ENCODE measurements around the gene E2F1.
"Not testable (repeated sequence)": the region's sequence is repeated elsewhere in the genome, so short reads cannot be mapped to it uniquely, and the experiment has no call there.

The E2F1 gene

GRCh38 chr20:33710681-33711445, 24.7 kb upstream of the E2F1 start:
- no peak for DNase-seq (ENCODE audit: low read depth)

- DNase-seq (ENCODE audit: low read depth), result no peak
Measured at GRCh38 chr20:33709905-33710541, 23.8 kb upstream of the E2F1 start.

GRCh38 chr20:33709398-33709797, 23.2 kb upstream of the E2F1 start:
- DNase-seq (ENCODE audit: low read depth), result no peak

GRCh38 chr20:33707668-33708067, 21.5 kb upstream of the E2F1 start:
- no peak for DNase-seq (ENCODE audit: low read depth)

GRCh38 chr20:33704197-33704924, 18.2 kb upstream of the E2F1 start:
- no peak for DNase-seq (ENCODE audit: low read depth)

GRCh38 chr20:33703498-33704137, 17.4 kb upstream of the E2F1 start:
- DNase-seq (ENCODE audit: low read depth), result no peak

- no peak for DNase-seq (ENCODE audit: low read depth)
Measured at GRCh38 chr20:33702861-33703260, 16.7 kb upstream of the E2F1 start.

- DNase-seq (ENCODE audit: low read depth), result no peak
Measured at GRCh38 chr20:33701629-33702450, 15.7 kb upstream of the E2F1 start.

GRCh38 chr20:33700696-33701441, 14.7 kb upstream of the E2F1 start:
- DNase-seq (ENCODE audit: low read depth), result not testable (repeated sequence)

GRCh38 chr20:33698966-33699365, 12.8 kb upstream of the E2F1 start:
- DNase-seq (ENCODE audit: low read depth), result not testable (repeated sequence)

GRCh38 chr20:33697129-33697528, 10.9 kb upstream of the E2F1 start:
- DNase-seq (ENCODE audit: low read depth), result no peak

- no peak for DNase-seq (ENCODE audit: low read depth)
Measured at GRCh38 chr20:33696448-33696847, 10.3 kb upstream of the E2F1 start.

- DNase-seq (ENCODE audit: low read depth), result no peak
Measured at GRCh38 chr20:33694639-33695012, 8.4 kb upstream of the E2F1 start.

- no peak for DNase-seq (ENCODE audit: low read depth)
Measured at GRCh38 chr20:33693741-33694638, 7.8 kb upstream of the E2F1 start.

GRCh38 chr20:33693289-33693688, 7.1 kb upstream of the E2F1 start:
- DNase-seq (ENCODE audit: low read depth), result no peak

- DNase-seq (ENCODE audit: low read depth), result no peak
Measured at GRCh38 chr20:33689973-33690372, 3.8 kb upstream of the E2F1 start.

GRCh38 chr20:33689493-33689892, 3.3 kb upstream of the E2F1 start:
- DNase-seq (ENCODE audit: low read depth), result no peak

- no peak for DNase-seq (ENCODE audit: low read depth)
Measured at GRCh38 chr20:33688938-33689424, 2.8 kb upstream of the E2F1 start.

GRCh38 chr20:33687993-33688937, 2.1 kb upstream of the E2F1 start:
- DNase-seq (ENCODE audit: low read depth), result no peak
